Measurements from ENCODE around the gene SLC10A3. TPM values are rescaled to one million over a fixed set of nuclear protein-coding genes. Genes with fewer than 3 reads are reported as not detected.

Gene SLC10A3
- total RNA-seq, 4 donors from 2014 or later: 11.6 to 19.8 (median 16.5) TPM

- TF ChIP-seq CTCF (IDR thresholded peaks at IDR 0.05): no peak
- no peak for TF ChIP-seq POLR2A (IDR thresholded peaks at IDR 0.05)
- no peaks in the 10 kb centered on the region for H3K4me1 ChIP-seq
These were observed 22.2 kb downstream of the SLC10A3 start for GRCh38 chrX:154468217-154468616.

GRCh38 chrX:154467556-154467955, 22.9 kb downstream of the SLC10A3 start:
- Histone ChIP-seq H3K27ac (no peak overlapping the region), H3K4me1 (no peaks in the 10 kb centered on the region), H3K4me3 (no peak overlapping the region), H3K27me3 (no peaks in the 10 kb centered on the region), H3K36me3 (peaks cover 0 to 19% (median 0%) of the 10 kb centered on the region in 3 donors), H3K9me3 (no peaks in the 10 kb centered on the region)
- DNase-seq: no peak
- TF ChIP-seq POLR2A (IDR thresholded peaks at IDR 0.05): no peak
- TF ChIP-seq CTCF (IDR thresholded peaks at IDR 0.05): no peak

More at GRCh38 chrX:154468217-154468616, 22.2 kb downstream of the SLC10A3 start:
- Histone ChIP-seq H3K27me3 (no peaks in the 10 kb centered on the region), H3K4me3 (no peak overlapping the region), H3K36me3 (peaks cover 0 to 19% (median 0%) of the 10 kb centered on the region in 3 donors), H3K9me3 (no peaks in the 10 kb centered on the region), H3K27ac (no peak overlapping the region)
- DNase-seq: no peak

GRCh38 chrX:154466907-154467306, 23.5 kb downstream of the SLC10A3 start:
- Histone ChIP-seq H3K36me3 (peaks cover 0 to 19% (median 0%) of the 10 kb centered on the region in 3 donors), H3K4me3 (no peak overlapping the region), H3K27me3 (no peaks in the 10 kb centered on the region), H3K4me1 (no peaks in the 10 kb centered on the region), H3K9me3 (no peaks in the 10 kb centered on the region), H3K27ac (no peak overlapping the region)
- TF ChIP-seq POLR2A (IDR thresholded peaks at IDR 0.05) (no peak), CTCF (IDR thresholded peaks at IDR 0.05) (no peak)
- no peak for DNase-seq

- H3K27me3 ChIP-seq: no peaks in the 10 kb centered on the region
- TF ChIP-seq POLR2A (IDR thresholded peaks at IDR 0.05) (no peak), CTCF (IDR thresholded peaks at IDR 0.05) (no peak)
- no peaks in the 10 kb centered on the region for H3K9me3 ChIP-seq
- no peaks in the 10 kb centered on the region for H3K4me1 ChIP-seq
- H3K36me3 ChIP-seq: peaks cover 0 to 19% (median 0%) of the 10 kb centered on the region in 3 donors
- no peak overlapping the region for H3K27ac ChIP-seq
- H3K4me3 ChIP-seq: no peak overlapping the region
- no peak for DNase-seq
These were observed 24.4 kb downstream of the SLC10A3 start for GRCh38 chrX:154466036-154466435.

- no peaks in the 10 kb centered on the region for H3K9me3 ChIP-seq
- H3K4me1 ChIP-seq: no peaks in the 10 kb centered on the region
- no peak for DNase-seq
- H3K4me3 ChIP-seq: no peak overlapping the region
- no peak overlapping the region for H3K27ac ChIP-seq
- TF ChIP-seq POLR2A (IDR thresholded peaks at IDR 0.05): no peak
- no peak for TF ChIP-seq CTCF (IDR thresholded peaks at IDR 0.05)
- peaks cover 0 to 19% (median 0%) of the 10 kb centered on the region in 3 donors for H3K36me3 ChIP-seq
- H3K27me3 ChIP-seq: no peaks in the 10 kb centered on the region
These were observed 24.8 kb downstream of the SLC10A3 start for GRCh38 chrX:154465601-154466000.
